ENCODE measurements around the gene ADARB2. TPM values are rescaled to one million over a fixed set of nuclear protein-coding genes. Genes with fewer than 3 reads are reported as not detected.

ADARB2 gene
- not detected for total RNA-seq (2013)
- polyA plus RNA-seq (not detected), polyA minus RNA-seq (not detected in 2 replicates), total RNA-seq (0 to 5.2 (median 0.03) reads per million in 11 experiments)

- Histone ChIP-seq H2AFZ (ENCODE audit: insufficient read depth, low read depth, low read length, poor library complexity, severe bottlenecking) (no peak within 1 kb of the TSS), H3K9me3 (replicated peaks in 1 of 2; ENCODE audit: control insufficient read depth in 1 of 2, insufficient read depth in 1 of 2, low read length in 2 of 2) (peaks cover 0 to 11% of the 10 kb centered on the region in 2 donors), H3K4me2 (replicated peaks; ENCODE audit: extremely low read depth, low read length, poor library complexity, severe bottlenecking) (no peak within 1 kb of the TSS), H3K27me3 (ENCODE audit: control insufficient read depth in 2 of 2, insufficient read depth in 2 of 2, low read length in 2 of 2) (peaks cover 43 to 66% of the 10 kb centered on the region in 2 donors), H3K79me2 (ENCODE audit: insufficient read depth, low read length) (no peaks in the 10 kb centered on the region), H3K27ac (ENCODE audit: low read depth in 1 of 2, low read length in 2 of 2) (no peak within 1 kb of the TSS), H3K36me3 (replicated peaks in 1 of 2; ENCODE audit: control insufficient read depth in 1 of 2, insufficient read depth in 2 of 2, low read length in 2 of 2) (no peaks in the 10 kb centered on the region), H4K20me1 (ENCODE audit: insufficient read depth, low read length) (no peaks in the 10 kb centered on the region), H3K4me3 (replicated peaks in 1 of 3; ENCODE audit: low read depth in 2 of 3, low read length in 3 of 3) (no peak within 1 kb of the TSS), H3K9ac (ENCODE audit: insufficient read depth, low read length, poor library complexity, severe bottlenecking) (no peak within 1 kb of the TSS), H3K4me1 (ENCODE audit: control insufficient read depth in 1 of 2, insufficient read depth in 2 of 2, low read length in 2 of 2) (no peaks in the 10 kb centered on the region)
- WGBS (ENCODE audit: insufficient coverage), result under 1% methylated on average over 40 of the region's 50 CpGs
- no peak within 1 kb of the TSS for H3K27ac Mint-ChIP-seq
- H3K9me3 Mint-ChIP-seq, result peaks cover 0 to 12% (median 0%) of the 10 kb centered on the region in 7 donors
- intact Hi-C loops (cut with micrococcal nuclease), result no loop called here
- no peaks in the 10 kb centered on the region for H3K4me1 Mint-ChIP-seq
- DNase-seq, result no peak
- TF ChIP-seq CTCF (IDR thresholded peaks at IDR 0.05), result no peak
- peaks cover 42 to 79% (median 58%) of the 10 kb centered on the region in 3 donors for H3K27me3 Mint-ChIP-seq (ENCODE audit: low read depth in 3 of 3)
- peak within 1 kb of the TSS in 1 of 2 donors; percentile 71 for H3K4me3 Mint-ChIP-seq
- no peaks in the 10 kb centered on the region for H3K36me3 Mint-ChIP-seq
Measured at GRCh38 chr10:1737222-1738061, at the start of gene ADARB2. Gene ADARB2 (minus strand): TSS chr10:1737525.

- Mint-ChIP-seq H3K4me3 (no peak overlapping the region), H3K27ac (no peak overlapping the region), H3K9me3 (peaks cover 0 to 8% (median 1%) of the 10 kb centered on the region in 7 donors), H3K36me3 (no peaks in the 10 kb centered on the region), H3K4me1 (no peaks in the 10 kb centered on the region), H3K27me3 (ENCODE audit: low read depth in 3 of 3) (peaks cover 0 to 2% (median 1%) of the 10 kb centered on the region in 3 donors)
- no peak overlapping the region for H2AFZ ChIP-seq (ENCODE audit: insufficient read depth, low read depth, low read length, poor library complexity, severe bottlenecking)
- no peak for TF ChIP-seq CTCF (IDR thresholded peaks at IDR 0.05)
- no peaks in the 10 kb centered on the region for H3K4me1 ChIP-seq (ENCODE audit: control insufficient read depth in 1 of 2, insufficient read depth in 2 of 2, low read length in 2 of 2)
- no peak overlapping the region for H3K27ac ChIP-seq (ENCODE audit: low read depth in 1 of 2, low read length in 2 of 2)
- no peaks in the 10 kb centered on the region for H4K20me1 ChIP-seq (ENCODE audit: insufficient read depth, low read length)
- no peaks in the 10 kb centered on the region for H3K27me3 ChIP-seq (ENCODE audit: control insufficient read depth in 2 of 2, insufficient read depth in 2 of 2, low read length in 2 of 2)
- H3K4me2 ChIP-seq (replicated peaks; ENCODE audit: extremely low read depth, low read length, poor library complexity, severe bottlenecking), result no peak overlapping the region
- no peaks in the 10 kb centered on the region for H3K9me3 ChIP-seq (replicated peaks in 1 of 2; ENCODE audit: control insufficient read depth in 1 of 2, insufficient read depth in 1 of 2, low read length in 2 of 2)
- H3K4me3 ChIP-seq (replicated peaks in 1 of 3; ENCODE audit: low read depth in 2 of 3, low read length in 3 of 3), result no peak overlapping the region
- H3K79me2 ChIP-seq (ENCODE audit: insufficient read depth, low read length), result no peaks in the 10 kb centered on the region
- DNase-seq, result no peak
- no peaks in the 10 kb centered on the region for H3K36me3 ChIP-seq (replicated peaks in 1 of 2; ENCODE audit: control insufficient read depth in 1 of 2, insufficient read depth in 2 of 2, low read length in 2 of 2)
- 77% methylated on average over 3 of the region's 3 CpGs for WGBS (ENCODE audit: insufficient coverage)
- intact Hi-C loops (cut with micrococcal nuclease), result no loop called here
- no peak overlapping the region for H3K9ac ChIP-seq (ENCODE audit: insufficient read depth, low read length, poor library complexity, severe bottlenecking)
Measured at GRCh38 chr10:1785835-1786234, 48.5 kb upstream of the ADARB2 start.
